WTC11 (cell line): ENCODE measurements around the gene RABEP2.

ENCODE experiments used
- ARID4B ChIP-seq: sonication (generic); formaldehyde crosslinking; IDR thresholded peaks from 2 replicates; pipeline ENCODE4 v1.8.0; 2023; ENCODE audit warnings: missing genetic modification reagents, mild to moderate bottlenecking, borderline replicate concordance
- CREB1 ChIP-seq: sonication (generic); formaldehyde crosslinking; IDR thresholded peaks from 2 replicates; pipeline ENCODE4 v1.8.0; 2023; ENCODE audit warnings: mild to moderate bottlenecking, missing genetic modification reagents
- CTCF ChIP-seq: fragments of 200-600 bp; IDR thresholded peaks from 2 replicates; pipeline ENCODE4 v1.8.0; 2022; ENCODE audit warnings: antibody characterized with exemption
- ELF4 ChIP-seq: sonication (generic); formaldehyde crosslinking; IDR thresholded peaks from 2 replicates; pipeline ENCODE4 v1.8.1; 2022; ENCODE audit warnings: low read depth, mild to moderate bottlenecking, moderate library complexity, missing genetic modification reagents
- ESRRA ChIP-seq: sonication (generic); formaldehyde crosslinking; IDR thresholded peaks from 2 replicates; pipeline ENCODE4 v1.8.1; 2022; ENCODE audit warnings: mild to moderate bottlenecking, missing genetic modification reagents, borderline replicate concordance
- JUN ChIP-seq: sonication (generic); formaldehyde crosslinking; IDR thresholded peaks from 2 replicates; pipeline ENCODE4 v1.8.0; 2023; ENCODE audit warnings: mild to moderate bottlenecking, missing genetic modification reagents
- MAX ChIP-seq: sonication (generic); formaldehyde crosslinking; IDR thresholded peaks from 2 replicates; pipeline ENCODE4 v1.8.0; 2022; ENCODE audit warnings: mild to moderate bottlenecking, missing genetic modification reagents
- NFE2L1 ChIP-seq: sonication (generic); formaldehyde crosslinking; IDR thresholded peaks from 2 replicates; pipeline ENCODE4 v1.8.1; 2023; ENCODE audit warnings: missing genetic modification reagents
- STAT6 ChIP-seq: sonication (generic); formaldehyde crosslinking; conservative IDR thresholded peaks from 2 replicates; pipeline ENCODE4 v1.8.1; 2023; ENCODE audit warnings: mild to moderate bottlenecking, low read depth, missing genetic modification reagents, moderate library complexity
- ZNF232 ChIP-seq: sonication (generic); formaldehyde crosslinking; IDR thresholded peaks from 2 replicates; pipeline ENCODE4 v1.8.0; 2022; ENCODE audit warnings: mild to moderate bottlenecking, missing genetic modification reagents
- ZNF317 ChIP-seq: sonication (generic); formaldehyde crosslinking; IDR thresholded peaks from 2 replicates; pipeline ENCODE4 v1.8.1; 2023; ENCODE audit warnings: low read depth, mild to moderate bottlenecking, moderate library complexity, missing genetic modification reagents, borderline replicate concordance
- TF ChIP-seq, protein P1 (sequence below): sonication (generic); formaldehyde crosslinking; IDR thresholded peaks from 2 replicates; pipeline ENCODE4 v1.8.1; 2023; ENCODE audit warnings: mild to moderate bottlenecking, missing genetic modification reagents, moderate library complexity

- TF ChIP-seq CTCF (no peak), JUN (no peak), STAT6 (no peak), NFE2L1 (CRISPR knock-in tag) (no peak), ARID4B (no peak), CREB1 (CRISPR knock-in tag) (no peak), ZNF317 (CRISPR knock-in tag) (no peak), ESRRA (CRISPR knock-in tag) (no peak), ELF4 (CRISPR knock-in tag) (no peak), ZNF232 (CRISPR knock-in tag) (no peak), MAX (CRISPR knock-in tag) (no peak)
- TF ChIP-seq, protein P1, sequence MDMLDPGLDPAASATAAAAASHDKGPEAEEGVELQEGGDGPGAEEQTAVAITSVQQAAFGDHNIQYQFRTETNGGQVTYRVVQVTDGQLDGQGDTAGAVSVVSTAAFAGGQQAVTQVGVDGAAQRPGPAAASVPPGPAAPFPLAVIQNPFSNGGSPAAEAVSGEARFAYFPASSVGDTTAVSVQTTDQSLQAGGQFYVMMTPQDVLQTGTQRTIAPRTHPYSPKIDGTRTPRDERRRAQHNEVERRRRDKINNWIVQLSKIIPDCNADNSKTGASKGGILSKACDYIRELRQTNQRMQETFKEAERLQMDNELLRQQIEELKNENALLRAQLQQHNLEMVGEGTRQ, result no peak
Observed at GRCh38 chr16:28936784-28937155, 11.7 kb upstream of the RABEP2 start.
